IMR-90 (cell line): Measurements from ENCODE around the gene TBATA.

ENCODE experiments used
- CEBPB ChIP-seq: IDR thresholded peaks from 2 replicates; pipeline ENCODE4 v1.6.1; 2012; ENCODE audit warnings: low read depth, low read length, improper control_type of control experiment
- CHD1 ChIP-seq: IDR thresholded peaks from 2 replicates; pipeline ENCODE4 v1.6.1; 2012; ENCODE audit warnings: low read depth, low read length, improper control_type of control experiment
- CTCF ChIP-seq: conservative IDR thresholded peaks from 2 replicates; pipeline ENCODE4 v1.5.1; 2012; ENCODE audit warnings: mild to moderate bottlenecking, low read depth, low read length, improper control_type of control experiment
- ELK1 ChIP-seq: fragments of 150-350 bp; IDR thresholded peaks from 2 replicates; pipeline ENCODE4 v1.6.1; 2016; ENCODE audit warnings: low read depth, mild to moderate bottlenecking, low read length, moderate library complexity, borderline replicate concordance
- NFE2L2 ChIP-seq: fragments of 150-350 bp; IDR thresholded peaks from 2 replicates; pipeline ENCODE4 v1.6.1; 2016; ENCODE audit warnings: low read depth, mild to moderate bottlenecking, low read length
- POLR2A ChIP-seq: IDR thresholded peaks from 2 replicates; pipeline ENCODE4 v1.6.1; 2012; ENCODE audit warnings: mild to moderate bottlenecking, low read depth, low read length
- RAD21 ChIP-seq: IDR thresholded peaks from 2 replicates; pipeline ENCODE4 v1.6.1; 2012; ENCODE audit warnings: low read length, improper control_type of control experiment
- SMC3 ChIP-seq: fragments of 150-350 bp; IDR thresholded peaks from 2 replicates; pipeline ENCODE4 v1.6.1; 2016; ENCODE audit warnings: low read depth, mild to moderate bottlenecking, antibody characterized with exemption, low read length, moderate library complexity
- USF2 ChIP-seq: fragments of 150-350 bp; IDR thresholded peaks from 2 replicates; pipeline ENCODE4 v1.6.1; 2017; ENCODE audit warnings: mild to moderate bottlenecking, antibody characterized with exemption, low read length, low read depth

- TF ChIP-seq POLR2A (no peak), CTCF (no peak), CEBPB (no peak), SMC3 (no peak), ELK1 (no peak), USF2 (no peak), RAD21 (no peak), CHD1 (no peak), NFE2L2 (no peak)
Measured at GRCh38 chr10:70782086-70782745, 3.0 kb downstream of the TBATA start.
